HG03575 (cell line): ENCODE results near the gene LYVE1.
"Not testable (repeated sequence)": the region's sequence is repeated elsewhere in the genome, so short reads cannot be mapped to it uniquely, and the experiment has no call there.

Experiments
- ATAC-seq: cut with Tn5 transposase; IDR thresholded peaks from one replicate; pipeline ENCODE4 v1.9.1; 2021; ENCODE audit not compliant: unreplicated experiment, insufficient number of reproducible peaks, low FRiP score; ENCODE audit errors: extremely low read depth

The LYVE1 gene

GRCh38 chr11:10595840-10596239, 27.4 kb upstream of the LYVE1 start:
- not testable (repeated sequence) for ATAC-seq

GRCh38 chr11:10594407-10594806, 25.9 kb upstream of the LYVE1 start:
- ATAC-seq = no peak

GRCh38 chr11:10592331-10592730, 23.9 kb upstream of the LYVE1 start:
- ATAC-seq = no peak

GRCh38 chr11:10591741-10592140, 23.3 kb upstream of the LYVE1 start:
- no peak for ATAC-seq

GRCh38 chr11:10590218-10590915, 21.9 kb upstream of the LYVE1 start:
- ATAC-seq = no peak

GRCh38 chr11:10588904-10589303, 20.4 kb upstream of the LYVE1 start:
- ATAC-seq = no peak

- no peak for ATAC-seq
Measured at GRCh38 chr11:10587995-10588394, 19.5 kb upstream of the LYVE1 start.

GRCh38 chr11:10587388-10587787, 18.9 kb upstream of the LYVE1 start:
- no peak for ATAC-seq

- no peak for ATAC-seq
Measured at GRCh38 chr11:10584071-10584501, 15.6 kb upstream of the LYVE1 start.

GRCh38 chr11:10581481-10582019, 13.1 kb upstream of the LYVE1 start:
- ATAC-seq = no peak

- ATAC-seq = no peak
Measured at GRCh38 chr11:10580623-10581022, 12.2 kb upstream of the LYVE1 start.

- ATAC-seq = no peak
Measured at GRCh38 chr11:10579700-10580099, 11.2 kb upstream of the LYVE1 start.

- no peak for ATAC-seq
Measured at GRCh38 chr11:10576035-10576398, 7.6 kb upstream of the LYVE1 start.

GRCh38 chr11:10575346-10576034, 7.0 kb upstream of the LYVE1 start:
- no peak for ATAC-seq

GRCh38 chr11:10573556-10573955, 5.1 kb upstream of the LYVE1 start:
- ATAC-seq = no peak

GRCh38 chr11:10573028-10573427, 4.6 kb upstream of the LYVE1 start:
- no peak for ATAC-seq

GRCh38 chr11:10572533-10572932, 4.1 kb upstream of the LYVE1 start:
- ATAC-seq = no peak

- ATAC-seq = no peak
Measured at GRCh38 chr11:10567446-10567845, 1.0 kb downstream of the LYVE1 start.

- ATAC-seq = no peak
Measured at GRCh38 chr11:10566257-10566957, 2.1 kb downstream of the LYVE1 start.

GRCh38 chr11:10565493-10565892, 3.0 kb downstream of the LYVE1 start:
- no peak for ATAC-seq
